ENCODE measurements around the gene TRAPPC2L.
"Not testable (repeated sequence)": the region's sequence is repeated elsewhere in the genome, so short reads cannot be mapped to it uniquely, and the experiment has no call there.

TRAPPC2L gene

DNA sequence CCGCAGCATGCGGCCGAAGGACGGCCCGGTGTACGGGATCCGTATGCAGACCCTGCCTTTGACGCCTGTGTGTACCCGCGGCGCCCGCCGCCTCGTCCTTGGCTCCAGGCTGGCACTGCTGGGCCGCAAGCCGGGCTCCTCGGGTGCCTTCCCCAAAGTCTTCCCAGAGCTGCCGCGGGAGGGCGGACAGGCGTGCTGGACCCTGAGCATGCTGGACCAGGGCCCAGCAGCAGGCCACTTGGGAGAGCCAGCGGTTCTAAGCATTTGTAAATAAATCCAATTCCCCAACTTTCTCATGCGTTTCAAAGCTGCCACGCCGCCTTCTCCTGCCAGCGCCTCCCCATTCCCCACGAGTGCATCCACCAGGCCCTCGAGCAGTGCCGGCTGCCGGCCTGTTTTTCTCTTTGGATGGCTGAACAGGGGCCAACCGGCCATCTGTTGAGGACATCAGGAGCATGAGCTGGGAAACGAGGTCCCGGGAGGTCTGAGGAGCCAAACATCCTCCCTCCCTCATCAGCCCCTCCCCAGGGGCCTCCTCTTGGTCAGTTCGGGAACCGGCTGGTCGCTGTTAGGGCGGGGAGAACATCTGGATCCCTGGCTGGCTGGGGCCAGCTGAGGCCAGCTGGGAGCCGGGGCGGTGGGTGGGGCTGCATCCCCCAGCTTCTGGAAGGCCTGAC, 30.1 kb downstream of the TRAPPC2L start:
- Histone ChIP-seq H3K36me3 (ENCODE audit: control insufficient read depth in 2 of 2, insufficient read depth in 2 of 2, low read length in 2 of 2) (no peaks in the 10 kb centered on the region), H3K4me1 (ENCODE audit: control insufficient read depth, insufficient read depth, low read length) (peaks cover 19% of the 10 kb centered on the region), H3K9me3 (ENCODE audit: control insufficient read depth in 2 of 2, low read length in 2 of 2) (no peaks in the 10 kb centered on the region), H3K27me3 (ENCODE audit: control insufficient read depth in 1 of 2, insufficient read depth in 2 of 2, low read length in 2 of 2) (no peaks in the 10 kb centered on the region), H3K27ac (ENCODE audit: low read length) (no peak overlapping the region), H3K4me3 (ENCODE audit: low read length in 2 of 2) (no peak overlapping the region), H3K9ac (ENCODE audit: low read length in 2 of 2) (no peak overlapping the region)

DNA sequence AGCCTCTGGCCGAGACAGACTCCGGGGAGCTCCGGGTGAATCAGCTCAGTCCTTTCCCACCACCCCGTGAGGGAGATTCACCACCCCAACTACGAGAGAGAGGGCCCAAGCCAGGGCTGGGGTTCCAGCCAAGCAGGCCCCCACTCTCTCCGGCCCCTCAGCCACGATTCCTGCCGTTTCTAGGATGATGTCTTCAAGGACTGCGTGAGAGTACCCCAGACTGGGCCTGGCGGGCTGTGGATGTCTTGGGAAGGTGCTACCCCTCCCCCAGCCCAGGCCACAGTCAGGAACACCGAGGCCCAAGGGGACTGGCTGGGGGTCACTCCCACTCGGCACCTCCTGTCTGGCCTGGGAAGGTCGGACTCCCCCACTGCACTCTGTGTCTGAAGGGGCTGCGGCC, 31.1 kb downstream of the TRAPPC2L start:
- Histone ChIP-seq H3K4me1 (ENCODE audit: control insufficient read depth, insufficient read depth, low read length) (peaks cover 19% of the 10 kb centered on the region), H3K27ac (ENCODE audit: low read length) (no peak overlapping the region), H3K36me3 (ENCODE audit: control insufficient read depth in 2 of 2, insufficient read depth in 2 of 2, low read length in 2 of 2) (no peaks in the 10 kb centered on the region), H3K9ac (ENCODE audit: low read length in 2 of 2) (no peak overlapping the region), H3K27me3 (ENCODE audit: control insufficient read depth in 1 of 2, insufficient read depth in 2 of 2, low read length in 2 of 2) (no peaks in the 10 kb centered on the region), H3K9me3 (ENCODE audit: control insufficient read depth in 2 of 2, low read length in 2 of 2) (no peaks in the 10 kb centered on the region), H3K4me3 (ENCODE audit: low read length in 2 of 2) (no peak overlapping the region)

DNA sequence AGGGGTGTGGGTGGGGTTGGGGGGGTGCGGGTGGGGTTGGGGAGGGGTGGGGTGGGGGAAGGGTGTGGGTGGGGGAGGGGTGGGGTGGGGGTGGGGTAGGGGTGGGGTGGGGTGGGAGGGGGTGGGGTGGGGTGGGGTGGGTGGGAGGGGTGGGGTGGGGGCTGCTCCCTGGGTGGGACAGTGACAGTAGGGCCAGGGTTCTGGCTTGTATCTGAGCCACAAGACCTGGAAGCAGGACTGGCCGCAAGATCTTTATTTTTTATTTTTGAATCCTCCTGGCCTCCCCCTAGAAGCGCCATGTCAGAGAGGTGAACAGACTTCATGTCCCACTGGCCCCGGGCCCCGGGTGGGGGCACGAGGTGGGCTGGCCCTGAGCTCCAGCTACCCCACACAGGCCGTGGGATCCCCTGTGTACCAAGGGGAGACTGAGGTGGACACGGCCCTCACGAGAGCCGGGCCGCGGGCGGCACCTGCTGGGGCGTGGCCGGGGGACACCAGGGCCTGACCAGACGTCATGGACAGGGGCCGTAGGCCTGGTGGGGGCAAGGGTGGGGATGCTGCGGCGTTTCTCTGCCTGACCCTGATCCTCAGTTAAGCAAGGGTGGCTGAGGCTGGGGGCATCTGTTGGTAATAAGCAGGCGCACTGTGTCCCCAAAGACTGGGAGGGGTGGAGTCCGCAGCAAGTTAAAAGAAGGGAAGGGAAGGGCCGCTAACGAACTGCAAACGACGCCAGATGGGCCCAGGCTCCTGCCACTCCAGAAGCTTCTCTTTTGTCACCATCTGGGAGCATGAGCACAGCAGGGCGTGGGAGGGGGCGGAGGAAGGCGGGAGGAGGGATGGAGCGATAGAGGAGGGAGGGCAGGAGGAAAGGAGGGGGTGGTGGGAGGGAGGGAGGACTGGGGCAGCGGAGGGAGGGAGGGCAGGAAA, 31.8 kb downstream of the TRAPPC2L start:
- no peak overlapping the region for H3K9ac ChIP-seq (ENCODE audit: low read length in 2 of 2)
- H3K9me3 ChIP-seq (ENCODE audit: control insufficient read depth in 2 of 2, low read length in 2 of 2): no peaks in the 10 kb centered on the region
- no peaks in the 10 kb centered on the region for H3K27me3 ChIP-seq (ENCODE audit: control insufficient read depth in 1 of 2, insufficient read depth in 2 of 2, low read length in 2 of 2)
- H3K4me1 ChIP-seq (ENCODE audit: control insufficient read depth, insufficient read depth, low read length): peaks cover 19% of the 10 kb centered on the region
- no peaks in the 10 kb centered on the region for H3K36me3 ChIP-seq (ENCODE audit: control insufficient read depth in 2 of 2, insufficient read depth in 2 of 2, low read length in 2 of 2)
- no peak overlapping the region for H3K27ac ChIP-seq (ENCODE audit: low read length)
- H3K4me3 ChIP-seq (ENCODE audit: low read length in 2 of 2): no peak overlapping the region

DNA sequence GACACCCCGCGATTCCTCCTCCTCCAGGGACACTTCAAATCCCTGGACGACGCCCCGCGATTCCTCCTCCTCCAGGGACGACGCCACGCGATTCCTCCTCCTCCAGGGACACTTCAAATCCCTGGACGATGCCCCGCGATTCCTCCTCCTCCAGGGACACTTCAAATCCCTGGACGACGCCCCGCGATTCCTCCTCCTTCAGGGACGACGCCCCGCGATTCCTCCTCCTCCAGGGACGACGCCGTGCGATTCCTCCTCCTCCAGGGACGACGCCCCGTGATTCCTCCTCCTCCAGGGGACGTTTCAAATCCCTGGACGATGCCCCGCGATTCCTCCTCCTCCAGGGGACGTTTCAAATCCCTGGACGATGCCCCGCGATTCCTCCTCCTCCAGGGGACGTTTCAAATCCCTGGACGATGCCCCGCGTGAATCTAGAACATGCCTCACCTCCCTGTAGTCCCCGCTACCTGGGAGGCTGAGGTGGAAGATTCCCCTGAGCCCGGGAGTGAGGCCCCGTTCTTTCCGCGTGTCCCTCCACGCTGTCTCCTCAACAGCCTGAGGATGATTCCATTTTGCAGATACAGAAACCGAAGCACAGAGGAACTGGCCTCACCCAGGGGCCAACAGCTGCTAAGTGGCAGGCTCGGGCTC, 32.9 kb downstream of the TRAPPC2L start:
- not testable (repeated sequence) for H3K36me3 ChIP-seq (ENCODE audit: control insufficient read depth in 2 of 2, insufficient read depth in 2 of 2, low read length in 2 of 2); H3K27ac ChIP-seq (ENCODE audit: low read length); H3K9ac ChIP-seq (ENCODE audit: low read length in 2 of 2); H3K27me3 ChIP-seq (ENCODE audit: control insufficient read depth in 1 of 2, insufficient read depth in 2 of 2, low read length in 2 of 2); H3K4me3 ChIP-seq (ENCODE audit: low read length in 2 of 2); H3K9me3 ChIP-seq (ENCODE audit: control insufficient read depth in 2 of 2, low read length in 2 of 2)
- H3K4me1 ChIP-seq (ENCODE audit: control insufficient read depth, insufficient read depth, low read length): peaks cover 19% of the 10 kb centered on the region

DNA sequence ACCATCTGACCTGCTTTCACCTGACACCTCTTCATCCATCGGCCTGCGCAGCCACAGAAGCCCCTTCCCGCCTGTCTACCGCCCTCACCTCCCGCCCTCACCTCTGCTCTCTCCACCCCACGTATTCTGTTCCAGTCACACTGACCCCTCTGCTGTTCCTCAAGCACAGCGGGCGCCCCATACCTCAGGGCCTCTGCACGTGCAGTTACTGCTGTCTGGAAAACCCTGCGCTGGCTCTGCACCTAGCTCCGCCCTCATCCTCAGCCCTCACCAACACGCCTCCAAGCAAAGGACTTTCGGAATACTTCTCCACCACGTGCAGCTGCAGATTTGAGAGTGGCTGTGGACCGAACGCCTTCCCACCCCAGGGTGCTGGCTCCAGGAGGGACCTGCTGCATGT, 34.2 kb downstream of the TRAPPC2L start:
- no peaks in the 10 kb centered on the region for H3K9me3 ChIP-seq (ENCODE audit: control insufficient read depth in 2 of 2, low read length in 2 of 2)
- H3K4me1 ChIP-seq (ENCODE audit: control insufficient read depth, insufficient read depth, low read length): peaks cover 16% of the 10 kb centered on the region
- H3K27ac ChIP-seq (ENCODE audit: low read length): no peak overlapping the region
- H3K4me3 ChIP-seq (ENCODE audit: low read length in 2 of 2): no peak overlapping the region
- H3K36me3 ChIP-seq (ENCODE audit: control insufficient read depth in 2 of 2, insufficient read depth in 2 of 2, low read length in 2 of 2): no peaks in the 10 kb centered on the region
- H3K9ac ChIP-seq (ENCODE audit: low read length in 2 of 2): no peak overlapping the region
- H3K27me3 ChIP-seq (ENCODE audit: control insufficient read depth in 1 of 2, insufficient read depth in 2 of 2, low read length in 2 of 2): no peaks in the 10 kb centered on the region

DNA sequence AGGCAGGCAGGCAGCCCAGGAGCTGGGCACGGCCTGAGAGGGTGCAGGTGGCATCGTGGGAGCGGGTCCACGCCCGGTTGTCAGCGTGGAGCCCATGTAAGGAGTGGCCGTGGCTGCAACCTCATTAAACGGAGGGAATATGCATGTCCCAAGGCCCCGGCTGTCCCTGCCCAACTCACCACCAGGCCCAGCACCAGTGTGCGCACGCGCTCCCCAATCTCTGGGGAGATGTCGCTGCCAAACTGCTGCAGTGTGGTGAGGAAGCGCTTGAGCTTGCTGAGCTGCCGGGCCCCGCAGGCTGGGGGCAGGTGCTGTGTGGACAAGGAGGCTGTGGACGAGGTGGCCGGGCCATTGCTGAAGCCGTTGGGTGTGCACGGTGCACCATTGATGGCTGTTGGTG, 35.1 kb downstream of the TRAPPC2L start:
- Histone ChIP-seq H3K9ac (ENCODE audit: low read length in 2 of 2) (no peak overlapping the region), H3K27me3 (ENCODE audit: control insufficient read depth in 1 of 2, insufficient read depth in 2 of 2, low read length in 2 of 2) (no peaks in the 10 kb centered on the region), H3K36me3 (ENCODE audit: control insufficient read depth in 2 of 2, insufficient read depth in 2 of 2, low read length in 2 of 2) (no peaks in the 10 kb centered on the region), H3K27ac (ENCODE audit: low read length) (no peak overlapping the region), H3K9me3 (ENCODE audit: control insufficient read depth in 2 of 2, low read length in 2 of 2) (no peaks in the 10 kb centered on the region), H3K4me3 (ENCODE audit: low read length in 2 of 2) (no peak overlapping the region), H3K4me1 (ENCODE audit: control insufficient read depth, insufficient read depth, low read length) (peaks cover 11% of the 10 kb centered on the region)

DNA sequence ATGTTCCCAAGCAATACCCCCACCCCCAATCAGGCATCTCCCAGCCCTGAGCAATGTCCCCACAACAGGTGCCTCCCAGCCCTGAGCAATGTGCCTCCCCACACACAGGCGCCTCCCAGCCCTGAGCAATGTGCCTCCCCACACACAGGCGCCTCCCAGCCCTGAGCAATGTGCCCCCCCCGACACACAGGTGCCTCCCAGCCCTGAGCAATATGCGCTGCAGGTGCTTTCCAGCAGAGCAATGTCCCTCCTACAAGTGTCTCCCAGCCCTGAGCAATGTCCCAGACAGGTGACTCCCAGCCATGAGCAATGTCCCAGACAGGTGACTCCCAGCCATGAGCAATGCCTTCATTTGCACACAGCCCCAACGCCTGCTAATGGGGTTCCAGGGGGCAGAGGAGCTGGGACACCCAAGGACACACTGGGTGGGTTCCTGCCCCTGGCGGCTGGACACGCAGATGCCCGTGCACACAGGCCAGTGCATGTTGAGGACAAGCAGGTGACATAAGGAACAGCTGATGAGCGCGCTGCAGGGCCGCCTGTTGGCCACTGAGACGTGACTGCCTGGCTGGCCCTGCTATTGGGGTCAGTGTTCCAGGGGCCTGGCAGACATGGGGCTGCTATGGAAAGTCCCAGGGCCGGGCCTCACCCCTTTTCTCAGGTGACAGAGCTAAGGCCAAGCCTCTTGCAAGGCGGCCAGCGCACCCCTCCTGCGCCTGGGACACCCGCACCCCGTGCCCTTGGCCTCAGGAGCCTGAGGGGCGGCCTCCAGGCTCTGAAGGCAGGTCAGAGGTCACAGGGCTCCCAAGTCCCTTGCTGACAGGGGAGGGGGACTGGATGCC, 36.4 kb downstream of the TRAPPC2L start:
- no peak overlapping the region for H3K4me3 ChIP-seq (ENCODE audit: low read length in 2 of 2)

DNA sequence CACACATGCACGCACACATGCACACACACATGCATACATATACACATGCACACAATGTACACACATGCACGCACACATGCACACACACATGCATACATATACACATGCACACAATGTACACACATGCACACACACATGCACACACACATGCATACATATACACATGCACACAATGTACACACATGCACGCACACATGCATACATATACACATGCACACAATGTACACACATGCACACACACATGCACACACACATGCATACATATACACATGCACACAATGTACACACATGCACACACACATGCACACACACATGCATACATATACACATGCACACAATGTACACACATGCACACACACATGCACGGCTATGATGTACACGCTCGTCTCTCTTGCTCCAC, 37.3 kb downstream of the TRAPPC2L start:
- not testable (repeated sequence) for H3K9ac ChIP-seq (ENCODE audit: low read length in 2 of 2); H3K4me3 ChIP-seq (ENCODE audit: low read length in 2 of 2); H3K9me3 ChIP-seq (ENCODE audit: control insufficient read depth in 2 of 2, low read length in 2 of 2); H3K4me1 ChIP-seq (ENCODE audit: control insufficient read depth, insufficient read depth, low read length); H3K27ac ChIP-seq (ENCODE audit: low read length); H3K36me3 ChIP-seq (ENCODE audit: control insufficient read depth in 2 of 2, insufficient read depth in 2 of 2, low read length in 2 of 2); H3K27me3 ChIP-seq (ENCODE audit: control insufficient read depth in 1 of 2, insufficient read depth in 2 of 2, low read length in 2 of 2)

More for the DNA sequence above, 36.4 kb downstream of the TRAPPC2L start:
- H3K36me3 ChIP-seq (ENCODE audit: control insufficient read depth in 2 of 2, insufficient read depth in 2 of 2, low read length in 2 of 2): no peaks in the 10 kb centered on the region
- no peak overlapping the region for H3K27ac ChIP-seq (ENCODE audit: low read length)
- H3K9me3 ChIP-seq (ENCODE audit: control insufficient read depth in 2 of 2, low read length in 2 of 2): no peaks in the 10 kb centered on the region
- H3K9ac ChIP-seq (ENCODE audit: low read length in 2 of 2): no peak overlapping the region
- no peaks in the 10 kb centered on the region for H3K27me3 ChIP-seq (ENCODE audit: control insufficient read depth in 1 of 2, insufficient read depth in 2 of 2, low read length in 2 of 2)
- no peaks in the 10 kb centered on the region for H3K4me1 ChIP-seq (ENCODE audit: control insufficient read depth, insufficient read depth, low read length)

DNA sequence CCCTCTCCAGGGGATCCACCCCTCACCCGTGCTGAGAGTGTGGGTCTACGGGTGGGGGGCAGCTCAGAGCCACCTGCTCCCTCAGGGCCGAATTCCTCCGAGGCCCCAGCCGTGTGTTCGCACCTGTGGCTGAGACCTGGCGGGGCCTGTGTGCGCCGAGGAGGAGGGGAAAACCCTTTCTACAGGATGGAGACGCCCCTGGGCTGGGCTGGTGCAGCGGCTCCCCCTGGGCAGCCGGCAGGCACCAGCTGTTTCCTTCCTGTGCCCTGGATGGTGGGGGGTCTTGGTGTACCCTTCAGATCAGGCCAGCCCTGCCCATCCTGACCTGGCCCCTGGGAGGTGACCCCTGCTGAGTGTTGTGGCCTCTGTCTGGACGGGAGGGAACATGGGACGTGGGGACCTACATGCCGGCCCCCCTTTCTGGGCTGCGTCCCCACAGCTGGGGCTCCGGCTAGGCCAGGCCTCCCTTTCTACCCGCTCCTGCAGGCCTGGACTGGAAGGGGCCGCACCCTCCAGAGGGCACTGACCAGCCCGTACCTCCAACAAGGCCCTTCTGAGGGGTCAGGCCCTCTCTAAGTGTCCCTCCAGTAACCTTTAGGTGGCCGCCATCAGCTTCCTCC, 37.9 kb downstream of the TRAPPC2L start:
- no peaks in the 10 kb centered on the region for H3K9me3 ChIP-seq (ENCODE audit: control insufficient read depth in 2 of 2, low read length in 2 of 2)
- no peak overlapping the region for H3K9ac ChIP-seq (ENCODE audit: low read length in 2 of 2)
- H3K36me3 ChIP-seq (ENCODE audit: control insufficient read depth in 2 of 2, insufficient read depth in 2 of 2, low read length in 2 of 2): no peaks in the 10 kb centered on the region
- H3K27me3 ChIP-seq (ENCODE audit: control insufficient read depth in 1 of 2, insufficient read depth in 2 of 2, low read length in 2 of 2): no peaks in the 10 kb centered on the region
- no peaks in the 10 kb centered on the region for H3K4me1 ChIP-seq (ENCODE audit: control insufficient read depth, insufficient read depth, low read length)
- no peak overlapping the region for H3K27ac ChIP-seq (ENCODE audit: low read length)
- no peak overlapping the region for H3K4me3 ChIP-seq (ENCODE audit: low read length in 2 of 2)

DNA sequence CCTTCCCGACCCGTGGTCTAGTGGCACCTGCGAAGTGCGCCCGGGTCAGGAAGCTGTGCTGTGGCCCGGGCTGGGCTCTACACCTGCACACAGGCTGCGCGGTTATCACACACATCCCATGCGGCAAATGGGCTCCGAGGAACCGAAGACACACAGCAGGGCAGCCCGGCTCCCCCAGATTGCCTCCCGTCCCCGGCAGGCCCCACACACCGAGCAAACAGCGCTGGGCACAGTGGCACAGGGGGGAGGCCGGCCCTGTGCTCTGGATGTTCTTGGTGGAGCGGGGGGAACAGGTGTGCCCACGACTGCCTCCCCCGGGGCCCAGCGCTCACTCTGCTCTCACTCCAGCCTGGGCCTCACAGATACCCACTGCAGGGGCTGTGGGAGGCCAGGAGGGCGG, 38.4 kb downstream of the TRAPPC2L start:
- H3K27ac ChIP-seq (ENCODE audit: low read length): no peak overlapping the region
- H3K36me3 ChIP-seq (ENCODE audit: control insufficient read depth in 2 of 2, insufficient read depth in 2 of 2, low read length in 2 of 2): no peaks in the 10 kb centered on the region
- no peaks in the 10 kb centered on the region for H3K27me3 ChIP-seq (ENCODE audit: control insufficient read depth in 1 of 2, insufficient read depth in 2 of 2, low read length in 2 of 2)
- H3K4me3 ChIP-seq (ENCODE audit: low read length in 2 of 2): no peak overlapping the region
- H3K4me1 ChIP-seq (ENCODE audit: control insufficient read depth, insufficient read depth, low read length): no peaks in the 10 kb centered on the region
- no peak overlapping the region for H3K9ac ChIP-seq (ENCODE audit: low read length in 2 of 2)
- H3K9me3 ChIP-seq (ENCODE audit: control insufficient read depth in 2 of 2, low read length in 2 of 2): no peaks in the 10 kb centered on the region

Data from stomach smooth muscle (tissue), 2 donors.